IMR-90 (cell line): ENCODE measurements around the gene PHLDB1. TPM values are rescaled to one million over a fixed set of nuclear protein-coding genes. Genes with fewer than 3 reads are reported as not detected.

Experiments used
- ATAC-seq: fragments of 200-7000 bp; cut with Tn5 transposase; 2 replicates; pipeline ENCODE4 v1.9.1; 2020; ENCODE audit warnings: low read depth, mild to moderate bottlenecking, moderate library complexity
- BruUV-seq: library from RNA; stranded (reverse); fragments of 400-500 nt; replicated peaks from 2 replicates; lab custom pipeline; 2021; lab: Mats Ljungman, UMichigan
- CTCF ChIA-PET: fragments of 300-600 bp; formaldehyde crosslinking; extraction: SDS; loops from one replicate; lab custom pipeline; 2021; ENCODE audit warnings: antibody characterized with exemption; lab: Yijun Ruan, JAX
- POLR2A ChIA-PET: fragments of 300-600 bp; sonication (Branson Sonifier 250); formaldehyde crosslinking; loops from one replicate; lab custom pipeline; 2022; ENCODE audit warnings: antibody characterized with exemption; ENCODE audit not compliant: unreplicated experiment; lab: Charles Lee
- DNase-seq: peaks from one replicate; pipeline ENCODE4 v3.0.0; 2013
- H2AFZ ChIP-seq: replicated peaks from 2 replicates; pipeline ENCODE3; 2013; ENCODE audit warnings: low read length, mild to moderate bottlenecking; ENCODE audit not compliant: poor library complexity
- H2AK5ac ChIP-seq: 2 replicates; pipeline ENCODE4 v1.6.1; 2013; ENCODE audit warnings: low read depth, low read length, inconsistent platforms
- H2AK9ac ChIP-seq: replicated peaks from 2 replicates; pipeline ENCODE3; 2013; ENCODE audit warnings: mild to moderate bottlenecking, low read depth, low read length, moderate library complexity; ENCODE audit not compliant: poor library complexity
- H2BK120ac ChIP-seq: 2 replicates; pipeline ENCODE4 v1.6.1; 2013; ENCODE audit warnings: low read depth, low read length, inconsistent platforms
- H2BK15ac ChIP-seq: 3 replicates; pipeline ENCODE4 v1.6.1; 2013; ENCODE audit warnings: low read depth, low read length, inconsistent platforms
- H2BK20ac ChIP-seq: 2 replicates; pipeline ENCODE4 v1.6.1; 2013; ENCODE audit warnings: low read depth, mild to moderate bottlenecking, inconsistent platforms, low read length, moderate library complexity
- H2BK5ac ChIP-seq: 2 replicates; pipeline ENCODE4 v1.6.1; 2013; ENCODE audit warnings: mild to moderate bottlenecking, low read depth, low read length, inconsistent platforms; ENCODE audit not compliant: poor library complexity, severe bottlenecking
- H3K14ac ChIP-seq: replicated peaks from 2 replicates; pipeline ENCODE4 v1.6.1; 2013; ENCODE audit warnings: low read depth, low read length, inconsistent platforms
- H3K18ac ChIP-seq: 2 replicates; pipeline ENCODE4 v1.6.1; 2013; ENCODE audit warnings: low read depth, low read length, control low read depth
- H3K23ac ChIP-seq: 2 replicates; pipeline ENCODE4 v1.6.1; 2013; ENCODE audit warnings: low read depth, low read length, inconsistent platforms
- H3K27ac ChIP-seq: 2 replicates; pipeline ENCODE4 v1.5.1; 2013; ENCODE audit warnings: mild to moderate bottlenecking, control low read depth, low read length; ENCODE audit not compliant: insufficient read depth
- H3K27me3 ChIP-seq: 2 replicates; pipeline ENCODE4 v1.6.1; 2013; ENCODE audit warnings: low read length; ENCODE audit not compliant: control insufficient read depth, insufficient read depth
- H3K36me3 ChIP-seq: 2 replicates; pipeline ENCODE4 v1.6.1; 2013; ENCODE audit warnings: low read length, mixed read lengths; ENCODE audit not compliant: control insufficient read depth, insufficient read depth
- H3K4ac ChIP-seq: 2 replicates; pipeline ENCODE4 v1.6.1; 2013; ENCODE audit warnings: low read depth, low read length, inconsistent platforms
- H3K4me1 ChIP-seq: 2 replicates; pipeline ENCODE4 v1.6.1; 2013; ENCODE audit warnings: low read length, mixed read lengths; ENCODE audit not compliant: control insufficient read depth, insufficient read depth
- H3K4me2 ChIP-seq: 2 replicates; pipeline ENCODE4 v1.6.1; 2013; ENCODE audit warnings: low read depth, mild to moderate bottlenecking, control low read depth, low read length, moderate library complexity
- H3K4me3 ChIP-seq: 2 replicates; pipeline ENCODE4 v1.5.1; 2013; ENCODE audit warnings: low read depth, mild to moderate bottlenecking, control low read depth, low read length, moderate library complexity; ENCODE audit not compliant: insufficient read depth
- H3K56ac ChIP-seq: 2 replicates; pipeline ENCODE4 v1.6.1; 2013; ENCODE audit warnings: low read length, inconsistent platforms; ENCODE audit not compliant: insufficient read depth; ENCODE audit errors: extremely low read depth
- H3K79me1 ChIP-seq, 2 experiments: 2 replicates each; pipeline ENCODE4 v1.6.1; 2013; ENCODE audit warnings: low read length in 2 of 2, inconsistent platforms in 1 of 2, low read depth in 1 of 2
- H3K9ac ChIP-seq: 2 replicates; pipeline ENCODE4 v1.6.1; 2013; ENCODE audit warnings: low read depth, low read length, control low read depth
- H3K9me1 ChIP-seq: 2 replicates; pipeline ENCODE4 v1.6.1; 2013; ENCODE audit warnings: low read length, inconsistent platforms; ENCODE audit not compliant: insufficient read depth
- H3K9me3 ChIP-seq: 2 replicates; pipeline ENCODE4 v1.6.1; 2013; ENCODE audit warnings: low read length; ENCODE audit not compliant: control insufficient read depth, insufficient read depth
- H4K20me1 ChIP-seq: 2 replicates; pipeline ENCODE4 v1.6.1; 2013; ENCODE audit warnings: low read length, inconsistent platforms; ENCODE audit not compliant: insufficient read depth
- H4K5ac ChIP-seq: 2 replicates; pipeline ENCODE4 v1.6.1; 2013; ENCODE audit warnings: mild to moderate bottlenecking, low read depth, low read length, control low read depth
- H4K8ac ChIP-seq, 2 experiments: 2 replicates each; pipeline ENCODE4 v1.6.1; 2013; ENCODE audit warnings: low read depth in 2 of 2, low read length in 2 of 2, control low read depth in 1 of 2, inconsistent platforms in 1 of 2
- H4K91ac ChIP-seq: 2 replicates; pipeline ENCODE4 v1.6.1; 2013; ENCODE audit warnings: low read depth, low read length, inconsistent platforms; ENCODE audit not compliant: insufficient read depth
- CEBPB ChIP-seq: IDR thresholded peaks from 2 replicates; pipeline ENCODE4 v1.6.1; 2012; ENCODE audit warnings: low read depth, low read length, improper control_type of control experiment
- ELK1 ChIP-seq: fragments of 150-350 bp; IDR thresholded peaks from 2 replicates; pipeline ENCODE4 v1.6.1; 2016; ENCODE audit warnings: low read depth, mild to moderate bottlenecking, low read length, moderate library complexity, borderline replicate concordance
- FOS ChIP-seq: fragments of 150-350 bp; IDR thresholded peaks from 2 replicates; pipeline ENCODE4 v1.6.1; 2016; ENCODE audit warnings: low read depth, low read length
- MAFK ChIP-seq: IDR thresholded peaks from 2 replicates; pipeline ENCODE4 v1.6.1; 2012; ENCODE audit warnings: low read depth, low read length, improper control_type of control experiment
- MAZ ChIP-seq: IDR thresholded peaks from 2 replicates; pipeline ENCODE4 v1.6.1; 2012; ENCODE audit warnings: low read depth, mild to moderate bottlenecking, low read length, improper control_type of control experiment, moderate library complexity, borderline replicate concordance
- NFE2L2 ChIP-seq: fragments of 150-350 bp; IDR thresholded peaks from 2 replicates; pipeline ENCODE4 v1.6.1; 2016; ENCODE audit warnings: low read depth, mild to moderate bottlenecking, low read length
- POLR2A ChIP-seq: IDR thresholded peaks from 2 replicates; pipeline ENCODE4 v1.6.1; 2012; ENCODE audit warnings: mild to moderate bottlenecking, low read depth, low read length
- RAD21 ChIP-seq: IDR thresholded peaks from 2 replicates; pipeline ENCODE4 v1.6.1; 2012; ENCODE audit warnings: low read length, improper control_type of control experiment
- RCOR1 ChIP-seq: IDR thresholded peaks from 2 replicates; pipeline ENCODE4 v1.6.1; 2012; ENCODE audit warnings: mild to moderate bottlenecking, low read length, improper control_type of control experiment; ENCODE audit not compliant: insufficient replicate concordance
- RFX5 ChIP-seq: IDR thresholded peaks from 2 replicates; pipeline ENCODE4 v1.8.0; 2012; ENCODE audit warnings: low read depth, mild to moderate bottlenecking, low read length, moderate library complexity
- USF2 ChIP-seq: fragments of 150-350 bp; IDR thresholded peaks from 2 replicates; pipeline ENCODE4 v1.6.1; 2017; ENCODE audit warnings: mild to moderate bottlenecking, antibody characterized with exemption, low read length, low read depth
- WGBS, 2 experiments: methylation state at CpG; one replicate each; pipeline versions ENCODE4 v1.1.5 to v1.1.7; 2013; ENCODE audit warnings: missing lambda C conversion rate in 2 of 2; ENCODE audit not compliant: insufficient read length in 1 of 2; ENCODE audit errors: extremely low coverage in 2 of 2; 5-methylcytosine and 5-hydroxymethylcytosine counted together
- dilution Hi-C: fragments of 300-500 bp; cut with HindIII; formaldehyde crosslinking; loops from one replicate; pipeline ENCODE4 v1.14.3; 2018; ENCODE audit warnings: low sequenced_read_pairs; ENCODE audit not compliant: unreplicated experiment
- in situ Hi-C: fragments of 300-500 bp; cut with MboI; formaldehyde crosslinking; loops from 3 replicates; pipeline ENCODE4 v1.14.3; 2019; ENCODE audit warnings: low sequenced_read_pairs, inconsistent platforms, mixed read lengths
- intact Hi-C: fragments of 100-400 bp; cut with micrococcal nuclease; formaldehyde crosslinking; loops from 2 replicates; pipeline ENCODE4 v1.10.0; 2022
- polyA plus RNA-seq, 3 experiments: library from polyadenylated mRNA; depleted of rRNA; stranded (reverse); fragments of >200 nt; gene quantifications; 2 replicates each; pipeline ENCODE4 v1.2.3, GENCODE V29; 2012; ENCODE audit warnings: low replicate concordance in 1 of 3
- total RNA-seq: library from RNA; depleted of rRNA; stranded (reverse); fragments of >200 nt; gene quantifications from 2 replicates; pipeline ENCODE4 v1.2.3, GENCODE V29; 2012

The PHLDB1 gene
- total and polyA plus RNA-seq, 2 of the 4 experiments (the other 2 are of a cell fraction), result 40.0 to 90.4 TPM

DNA sequence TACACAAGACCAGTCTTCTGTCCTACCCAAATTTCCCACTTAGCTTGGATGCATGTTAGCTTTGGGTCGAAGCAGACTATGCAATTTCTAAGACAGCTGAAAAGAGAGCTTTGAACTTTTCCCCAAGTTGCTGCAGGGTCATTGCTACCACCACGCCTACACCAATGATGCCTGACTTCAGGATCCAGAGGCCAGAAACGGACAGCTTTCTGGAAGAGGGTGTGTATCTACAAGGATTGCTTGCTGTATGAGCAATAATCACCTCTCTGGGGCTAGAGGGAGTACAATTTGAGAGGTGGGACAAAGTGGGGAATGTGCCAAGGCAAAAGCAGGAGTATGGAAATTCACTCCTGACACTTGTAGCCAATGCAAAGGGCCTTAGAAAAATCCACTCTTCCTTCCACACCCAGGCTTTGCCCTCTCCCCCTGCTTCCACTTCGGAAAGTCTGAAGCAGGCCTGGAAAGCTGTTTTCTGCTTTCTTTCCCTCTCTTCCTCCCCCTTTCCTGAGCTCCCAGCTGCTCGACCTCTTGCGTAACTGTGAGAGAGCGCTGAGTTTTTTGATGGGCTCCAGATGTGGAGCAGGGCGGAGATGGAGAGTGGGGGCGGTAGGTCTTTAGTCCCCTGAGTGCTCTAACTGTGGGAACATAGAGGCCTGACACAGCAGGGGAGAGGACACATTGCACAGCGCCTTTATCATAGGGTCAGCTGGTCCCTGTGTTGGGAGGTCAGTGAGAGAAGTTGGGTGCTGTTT is 2.1 kb upstream of the PHLDB1 start (continued):
- TF ChIP-seq USF2, result 0 out of 2 replicates have a peak, but pooled peaks have one; percentile 16

DNA sequence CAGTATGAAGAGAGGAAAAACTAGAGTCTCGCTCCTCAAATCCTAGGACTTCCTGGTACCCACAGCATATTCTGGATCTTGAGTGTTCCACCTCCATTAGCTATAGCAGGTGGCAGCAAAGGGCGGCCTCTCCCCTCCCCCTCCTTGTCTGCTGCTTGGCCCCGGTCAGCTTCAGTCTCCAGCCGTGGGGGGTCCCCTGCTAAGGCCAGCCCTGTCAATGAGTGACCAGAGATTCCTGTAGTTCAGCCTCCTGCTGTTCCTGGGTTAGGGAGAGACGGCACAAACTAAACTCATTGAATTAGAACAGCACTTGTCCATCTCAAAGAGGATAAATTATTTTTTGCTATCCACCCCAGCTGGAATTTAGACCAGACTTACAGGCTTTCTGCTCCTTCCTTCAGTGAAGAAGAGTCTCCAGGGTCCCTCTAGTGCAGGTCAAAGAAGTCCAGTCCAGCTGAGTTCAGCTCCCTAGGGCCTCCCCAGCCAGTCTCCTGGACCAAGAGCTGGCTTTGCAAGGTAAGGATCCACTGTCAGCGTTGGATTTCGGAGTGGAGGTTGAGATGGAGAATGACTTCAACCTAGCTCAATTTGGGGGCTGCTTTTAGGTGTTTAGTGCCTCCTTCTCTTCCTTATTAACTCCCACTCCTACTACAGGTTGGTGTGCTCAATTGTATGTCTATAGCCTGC is 1.1 kb upstream of the PHLDB1 start:
- peaks cover 25% of the 10 kb centered on the region for H3K9me1 ChIP-seq
- BruUV-seq, result no TSS peak
- DNase-seq (no peak), ATAC-seq (no peak)
- WGBS, 2 experiments, result 43% methylated on average over 1 of the region's 7 CpGs; no CpG with 5 or more reads in 1 of the 2 experiments
- no peak overlapping the region for H3K4me3 ChIP-seq
- H2BK20ac ChIP-seq, result peak overlapping the region; percentile 28; the same call in 1 of the 2 replicates
- H4K91ac ChIP-seq, result peak overlapping the region; percentile 73; the same call in 1 of the 2 replicates
- in situ Hi-C loops, result no loop called here
- peak overlapping the region; percentile 33 for H2AK9ac ChIP-seq
- peak overlapping the region; percentile 61 for H2BK5ac ChIP-seq
- peak overlapping the region; percentile 86 for H2AK5ac ChIP-seq
- H3K4me2 ChIP-seq, result no peak overlapping the region; the same call in 1 of the 2 replicates
- H3K9me3 ChIP-seq, result no peaks in the 10 kb centered on the region
- H2BK15ac ChIP-seq, result peak overlapping the region; percentile 72; the same call in 1 of the 3 replicates
- CTCF ChIA-PET, result no interaction called here
- H3K9ac ChIP-seq, result no peak overlapping the region
- intact Hi-C loops, result loop anchor here (5.0 kb wide), 1 partner anchor 51 kb away; no protein-coding TSS in a partner anchor
- H3K36me3 ChIP-seq, result peaks cover 15% of the 10 kb centered on the region
- H3K14ac ChIP-seq, result peak overlapping the region; percentile 78
- no peak overlapping the region for H3K56ac ChIP-seq
- peak overlapping the region; percentile 57 for H3K27ac ChIP-seq
- H4K5ac ChIP-seq, result peak overlapping the region; percentile 14; the same call in 1 of the 2 replicates
- H4K20me1 ChIP-seq, result peaks cover 12% of the 10 kb centered on the region
- H3K4me1 ChIP-seq, result peaks cover 35% of the 10 kb centered on the region
- peak overlapping the region; percentile 3 for H3K23ac ChIP-seq
- POLR2A ChIA-PET, result interaction anchor here (3.6 kb wide), 1 partner anchor 13 kb away, joined by 36 read pairs; no protein-coding TSS in a partner anchor
- H4K8ac ChIP-seq, result peak overlapping the region in 1 of 2 experiments; percentile 16; a peak in 1 of 4 replicates
- no peaks in the 10 kb centered on the region for H3K27me3 ChIP-seq
- H3K18ac ChIP-seq, result peak overlapping the region; percentile 11; the same call in 1 of the 2 replicates
- dilution Hi-C loops, result no loop called here
- peak overlapping the region; percentile 44 for H2AFZ ChIP-seq
- peaks cover 11 to 45% of the 10 kb centered on the region in 2 experiments; a peak in 3 of 4 replicates for H3K79me1 ChIP-seq
- H3K4ac ChIP-seq, result peak overlapping the region; percentile 72
- peak overlapping the region; percentile 54 for H2BK120ac ChIP-seq
- TF ChIP-seq FOS (no peak), MAZ (no peak), MAFK (no peak), RCOR1 (no peak), RAD21 (no peak), NFE2L2 (no peak), ELK1 (no peak), RFX5 (no peak), POLR2A (no peak; the same call in 1 of the 2 replicates), CEBPB (no peak), USF2 (no peak)
